HL-60/S4 treated with phorbol 12-myristate 13-acetate at 8.2 ng/mL for 4 days and 3 days (cell line): Measurements from ENCODE around the gene NUDT14.

Experiments used
- in situ Hi-C: fragments of 300-500 bp; cut with MboI; formaldehyde crosslinking; loops from 2 replicates; pipeline ENCODE4 v1.15.0; 2022; ENCODE audit warnings: low sequenced_read_pairs

The NUDT14 gene

DNA sequence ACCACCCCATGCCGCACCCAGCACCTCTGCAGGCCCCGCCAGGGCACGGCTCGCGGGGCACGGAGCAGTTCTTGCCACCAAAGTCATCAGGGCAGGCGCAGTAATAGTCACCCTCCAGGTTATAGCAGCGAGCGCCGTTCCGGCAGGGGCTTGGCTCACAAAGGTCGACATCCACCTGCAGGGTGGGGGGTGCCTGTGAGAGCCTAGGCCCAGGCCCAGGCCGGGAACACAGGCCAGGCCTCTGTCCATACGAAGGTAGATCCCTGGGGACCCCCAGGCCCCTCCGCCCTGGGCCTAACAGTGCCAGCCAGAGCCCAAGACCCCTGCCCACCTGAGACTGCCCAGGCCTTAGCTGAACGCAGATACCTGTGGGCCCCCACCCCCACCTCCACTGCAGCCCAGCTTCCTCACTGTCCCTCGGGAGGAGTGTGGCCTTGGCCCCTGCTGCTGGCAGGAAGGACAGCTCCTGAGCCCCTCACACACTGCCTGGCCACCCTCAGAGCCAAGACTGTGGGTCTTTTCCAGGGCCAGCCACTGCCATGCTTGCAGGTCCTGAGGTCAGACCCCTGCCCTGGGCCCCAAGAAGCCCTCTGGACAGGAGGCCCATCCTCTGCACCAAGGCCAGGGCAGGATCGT is 31.8 kb downstream of the NUDT14 start:
- in situ Hi-C loops, result no loop called here

DNA sequence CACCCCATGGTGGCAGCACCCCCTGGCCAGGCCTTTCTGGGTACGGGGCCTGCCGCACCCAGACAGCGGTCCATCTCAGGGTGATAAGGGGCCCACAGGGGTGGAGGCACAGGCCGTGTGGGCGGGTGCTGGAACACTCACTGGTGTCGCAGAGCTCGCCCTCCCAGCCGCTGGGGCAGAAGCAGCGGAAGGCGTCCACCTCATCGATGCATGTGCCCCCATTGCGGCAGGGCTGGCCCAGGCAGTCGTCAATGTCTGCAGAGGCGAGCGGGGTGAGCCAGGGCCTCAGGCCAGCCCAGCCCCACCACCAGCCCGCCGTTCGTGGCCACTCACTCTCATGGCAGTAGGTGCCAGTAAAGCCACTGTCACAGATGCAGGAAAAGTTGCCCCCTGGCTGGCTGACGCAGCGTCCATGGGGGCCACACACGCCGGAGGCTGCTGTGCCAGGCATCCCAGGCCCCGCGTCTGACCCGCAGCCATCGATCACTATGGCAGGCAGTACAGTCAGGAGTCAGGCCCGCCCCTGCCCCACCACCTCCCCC is 32.4 kb downstream of the NUDT14 start:
- in situ Hi-C loops, result no loop called here

DNA sequence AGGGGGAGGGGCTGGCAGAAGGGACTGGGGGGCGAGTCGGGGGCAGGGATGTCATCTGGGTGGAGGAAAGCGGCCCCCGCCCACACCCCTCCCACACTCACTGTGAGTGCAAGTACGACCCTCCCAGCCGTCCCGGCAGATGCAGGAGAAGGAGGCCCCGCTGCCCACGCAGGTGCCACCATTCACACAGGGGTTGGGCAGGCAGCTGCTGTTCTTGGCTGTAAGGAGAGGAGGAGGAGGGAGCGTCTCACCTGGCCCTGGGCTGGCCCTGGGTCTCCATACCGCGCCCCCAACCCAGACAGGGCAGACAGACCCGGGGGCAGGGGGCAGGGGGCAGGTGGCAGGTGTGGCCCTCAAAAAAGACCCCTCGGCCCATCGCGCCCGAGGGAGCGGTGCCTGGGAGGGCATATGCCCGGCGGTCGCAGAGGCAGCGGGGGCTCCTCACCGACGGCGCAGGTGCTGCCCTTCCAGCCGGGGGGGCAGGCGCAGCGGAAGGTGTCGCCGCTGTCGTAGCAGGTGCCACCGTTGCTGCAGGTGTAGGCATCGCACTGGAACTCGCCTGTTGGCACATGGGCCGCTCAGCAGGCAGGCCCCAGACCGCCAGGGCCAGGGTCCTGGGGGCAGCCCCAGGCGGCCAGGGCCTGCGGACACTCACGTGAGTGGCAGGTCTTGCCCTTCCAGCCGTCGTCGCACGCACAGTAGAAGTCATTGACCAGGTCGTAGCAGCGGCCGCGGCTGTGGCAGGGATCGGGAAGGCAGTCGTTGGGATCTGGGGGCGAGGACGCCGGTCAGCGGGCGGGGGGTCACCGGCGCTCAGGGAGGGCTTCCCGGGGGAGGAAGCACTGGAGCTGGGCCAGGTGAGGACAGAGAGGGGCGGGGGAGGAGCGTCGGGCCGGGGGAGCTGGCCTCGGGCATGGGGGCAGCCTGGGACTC is 33.2 kb downstream of the NUDT14 start:
- in situ Hi-C loops, result no loop called here

DNA sequence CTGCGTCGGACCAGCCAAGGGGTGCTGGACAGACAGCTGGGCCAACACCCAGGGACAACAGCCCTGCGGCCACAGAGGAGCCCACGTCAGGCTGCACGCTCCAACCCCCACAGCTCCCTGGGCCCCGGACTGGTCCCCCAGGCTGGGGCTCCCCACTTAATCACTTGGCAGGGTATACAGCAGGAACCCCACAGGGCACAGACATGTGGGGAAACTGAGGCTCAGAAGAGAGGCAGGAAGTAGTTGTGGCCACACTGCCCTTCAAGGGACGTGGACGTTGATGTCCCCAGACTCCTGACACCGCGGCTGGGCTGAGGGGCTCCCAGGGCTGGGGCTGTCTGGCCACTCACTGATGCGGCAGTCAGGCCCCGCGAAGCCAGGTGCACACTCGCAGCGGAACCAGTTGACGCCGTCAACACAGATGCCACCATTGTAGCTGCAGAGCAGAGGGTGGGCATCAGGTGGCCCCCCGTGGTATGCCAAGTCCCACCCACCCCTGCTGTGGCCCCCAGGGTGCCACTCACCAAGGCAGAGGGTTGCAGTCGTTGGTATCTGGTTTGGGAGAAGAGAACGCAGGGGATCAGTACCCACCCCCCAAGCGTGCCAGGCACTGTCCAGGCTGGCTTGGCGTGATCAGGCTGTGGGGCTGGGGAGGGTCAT is 34.0 kb downstream of the NUDT14 start:
- in situ Hi-C loops, result no loop called here

DNA sequence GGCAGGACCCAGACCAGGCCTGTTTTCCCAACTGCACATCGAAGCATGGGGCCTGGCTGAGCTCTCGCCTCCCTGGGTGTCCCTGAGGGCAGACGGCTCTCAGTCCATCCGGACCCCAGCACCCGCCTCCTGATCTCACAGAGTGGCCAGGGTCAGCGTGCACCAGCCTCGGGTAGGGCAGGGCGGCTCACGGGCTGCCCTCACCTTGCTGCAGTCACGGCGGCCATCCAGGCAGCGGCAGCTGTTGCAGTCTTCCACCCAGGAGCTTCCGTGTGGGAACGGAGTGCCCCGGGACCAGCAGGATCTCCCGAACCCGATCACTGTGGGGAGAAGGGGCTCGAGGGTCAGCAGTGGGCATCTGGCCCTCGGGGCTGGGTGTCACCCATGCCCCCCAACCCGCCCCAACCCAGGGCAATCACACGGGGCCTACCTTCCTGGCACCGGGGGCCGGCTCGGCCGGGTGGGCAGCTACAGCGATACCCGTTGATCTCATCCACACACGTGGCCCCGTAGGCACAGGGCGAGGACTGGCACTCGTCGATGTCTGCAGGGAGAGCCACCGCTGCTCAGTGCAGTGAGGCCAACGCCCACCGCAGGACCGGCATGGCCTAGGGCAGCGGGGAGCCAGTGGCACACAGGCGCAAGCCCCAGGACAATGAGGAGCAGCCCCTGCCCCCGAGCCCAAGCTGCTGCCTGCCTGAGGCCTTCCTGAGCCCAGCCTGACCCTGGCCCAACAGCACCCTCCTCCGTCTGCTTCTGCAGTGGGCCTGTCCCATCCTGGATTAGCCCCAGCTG is 34.7 kb downstream of the NUDT14 start:
- in situ Hi-C loops, result no loop called here

DNA sequence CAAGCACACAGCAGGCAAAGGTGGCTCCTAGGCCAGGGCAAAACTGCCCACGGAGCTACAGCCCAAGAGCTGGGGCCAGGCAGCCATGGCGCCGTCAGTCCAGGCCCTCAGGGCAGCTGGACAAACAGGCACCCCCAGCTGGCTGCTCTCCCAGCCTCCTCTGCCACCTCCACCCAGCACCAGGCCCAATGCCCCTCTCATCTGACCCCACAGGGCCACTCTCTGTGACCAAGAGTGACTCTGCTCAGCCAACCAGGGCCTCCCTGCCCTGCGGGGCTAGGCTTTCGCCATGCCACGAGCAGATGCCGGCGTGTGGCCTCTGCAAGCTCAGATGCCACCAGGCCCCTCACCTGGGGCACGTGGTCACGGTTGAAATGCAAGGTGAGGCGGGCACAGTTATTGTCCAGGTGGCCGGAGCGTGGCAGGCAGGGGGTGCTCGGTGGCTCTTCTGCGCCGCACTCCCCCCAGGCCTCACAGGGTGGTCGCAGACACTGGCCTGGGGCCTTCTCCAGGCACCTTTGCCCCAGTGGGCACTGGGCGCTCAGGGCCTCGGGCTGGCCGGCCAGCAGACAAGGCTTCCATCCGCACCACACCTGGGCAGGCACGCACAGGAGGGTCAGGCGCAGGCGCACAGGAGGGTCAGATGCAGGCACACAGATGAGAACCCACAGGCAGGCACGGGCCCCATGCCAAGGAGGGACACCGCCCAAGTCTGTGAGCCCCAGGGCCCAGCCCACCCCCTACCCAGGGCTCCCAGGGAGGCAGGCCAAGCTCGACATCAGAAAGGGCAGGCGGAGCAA is 35.5 kb downstream of the NUDT14 start:
- in situ Hi-C loops, result no loop called here

DNA sequence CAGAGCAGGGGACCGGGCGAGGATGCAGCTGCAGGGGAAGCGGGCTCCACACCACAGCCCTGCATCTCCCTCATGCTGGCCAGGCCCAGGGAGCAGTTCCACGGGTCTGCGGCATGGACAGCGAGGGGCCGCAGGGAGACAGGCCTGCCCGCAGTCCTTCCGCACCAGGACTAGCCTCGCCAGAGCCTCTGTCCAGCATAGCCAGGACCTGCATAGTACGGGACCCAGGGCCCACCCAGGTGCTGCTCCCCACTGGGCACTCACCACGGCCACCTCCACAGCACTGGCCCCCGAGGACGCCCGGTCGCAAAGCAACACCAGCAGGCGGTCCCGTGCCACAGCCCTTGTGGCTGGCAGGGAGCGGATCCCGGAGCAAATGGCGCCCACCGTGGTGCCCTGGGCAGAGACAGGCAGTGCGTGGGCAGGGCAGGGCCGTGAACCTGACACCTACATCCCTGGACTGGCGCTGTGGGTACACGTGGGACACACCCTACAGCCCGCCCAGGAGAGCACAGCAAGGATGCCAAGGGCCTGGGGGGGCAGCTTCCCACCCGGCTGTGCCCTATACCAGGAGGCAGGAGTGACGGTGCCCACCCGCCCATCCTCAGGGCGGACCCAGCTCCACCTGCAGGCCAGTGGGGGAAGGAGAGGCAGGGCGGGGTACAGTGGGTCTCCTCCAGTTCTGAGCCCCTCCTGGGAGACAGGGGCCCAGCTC is 36.3 kb downstream of the NUDT14 start:
- in situ Hi-C loops, result no loop called here

DNA sequence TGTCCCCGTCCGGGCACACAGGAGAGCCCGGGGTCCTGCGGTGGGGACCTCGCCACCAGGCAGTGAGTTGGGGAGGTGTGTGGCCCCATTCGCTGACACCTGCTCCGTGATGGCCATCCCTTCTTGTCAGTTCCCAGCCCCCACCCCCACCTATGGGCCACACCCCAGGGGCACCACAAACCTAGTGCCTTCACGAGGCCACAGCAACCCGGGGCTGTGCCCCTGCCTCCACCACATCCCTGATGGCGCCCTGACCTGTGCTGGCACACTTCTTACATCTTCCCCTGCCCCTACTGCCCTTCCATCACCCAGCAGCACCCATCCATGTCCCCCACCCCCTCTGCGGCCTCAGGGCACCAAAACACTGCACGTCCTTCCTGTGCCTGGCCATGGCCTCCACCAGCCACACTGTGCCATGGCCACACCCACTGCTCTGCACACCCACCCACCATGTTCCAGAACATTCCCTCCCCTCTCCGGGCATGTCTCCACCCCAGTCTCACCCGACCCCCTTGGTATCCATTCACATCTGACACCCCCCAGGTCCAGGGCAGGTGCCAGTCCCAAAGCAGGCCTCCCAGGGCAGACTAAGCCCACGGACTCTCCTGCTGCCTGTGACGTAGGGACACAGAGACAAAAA is 37.0 kb downstream of the NUDT14 start:
- in situ Hi-C loops, result no loop called here

DNA sequence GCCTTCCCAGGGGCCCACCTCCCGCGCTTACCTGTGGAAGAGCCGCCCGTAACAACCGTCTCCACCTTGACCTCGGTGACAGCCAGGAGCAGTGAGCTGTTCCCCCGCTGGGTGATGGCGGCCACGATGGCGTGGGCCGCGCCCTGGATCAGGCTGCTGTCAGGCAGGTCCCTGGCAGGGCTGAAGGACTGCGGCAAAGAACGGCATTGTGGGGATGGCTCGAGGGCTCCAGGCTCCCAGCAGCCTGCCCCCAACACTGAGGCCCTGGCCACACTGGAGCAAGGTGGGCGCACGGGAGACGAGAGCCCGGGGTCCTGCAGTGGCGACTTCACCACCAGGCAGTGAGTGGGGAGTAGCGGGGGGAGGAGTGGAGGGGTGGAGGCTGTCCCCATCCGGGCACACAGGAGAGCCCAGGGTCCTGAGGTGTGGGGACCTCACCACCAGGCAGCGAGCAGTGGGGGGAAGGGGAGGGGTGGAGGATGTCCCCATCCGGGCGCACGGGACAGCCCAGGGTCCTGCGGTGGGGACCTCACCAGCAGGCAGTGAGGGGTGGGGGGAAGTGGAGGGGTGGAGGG is 37.6 kb downstream of the NUDT14 start:
- in situ Hi-C loops, result no loop called here

DNA sequence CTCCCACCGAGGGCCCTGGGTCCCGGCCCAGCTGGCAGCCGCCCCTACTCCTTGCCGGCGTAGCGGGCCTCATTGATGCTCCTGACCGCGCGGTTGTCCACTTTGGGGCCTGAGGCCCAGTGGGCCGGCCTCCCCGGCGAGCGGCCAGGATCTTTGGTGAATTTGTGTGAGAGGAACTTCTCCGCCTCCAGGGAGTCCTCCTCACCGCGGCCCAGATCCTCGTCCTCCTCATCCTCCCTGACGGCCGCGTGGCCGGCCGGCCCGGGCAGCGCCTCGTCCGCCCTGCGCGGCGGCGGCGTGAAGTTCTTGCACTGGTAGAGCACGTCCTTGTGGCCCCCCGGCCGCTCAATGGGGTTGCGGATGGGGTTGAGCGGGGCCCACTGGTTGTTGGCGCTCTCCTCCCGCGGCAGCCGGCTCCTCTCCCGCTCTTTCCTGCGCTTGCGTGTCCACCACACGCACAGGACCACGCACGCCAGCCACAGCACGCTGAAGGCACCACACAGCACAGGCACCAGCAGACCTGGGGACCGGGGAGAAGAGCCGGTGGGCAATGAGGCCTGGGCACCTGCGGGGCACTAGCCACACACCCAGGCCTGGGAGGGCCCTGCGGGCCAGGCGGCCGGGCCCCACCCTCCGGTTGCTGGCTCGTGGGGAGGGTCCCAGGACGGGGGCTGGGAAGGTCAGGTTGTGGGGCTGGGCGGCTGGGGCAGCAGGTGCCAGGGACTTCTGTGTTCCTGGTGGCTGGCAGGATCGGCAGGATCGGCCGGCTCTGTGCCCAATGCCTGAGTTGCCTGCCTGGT is 38.3 kb downstream of the NUDT14 start:
- in situ Hi-C loops, result no loop called here

DNA sequence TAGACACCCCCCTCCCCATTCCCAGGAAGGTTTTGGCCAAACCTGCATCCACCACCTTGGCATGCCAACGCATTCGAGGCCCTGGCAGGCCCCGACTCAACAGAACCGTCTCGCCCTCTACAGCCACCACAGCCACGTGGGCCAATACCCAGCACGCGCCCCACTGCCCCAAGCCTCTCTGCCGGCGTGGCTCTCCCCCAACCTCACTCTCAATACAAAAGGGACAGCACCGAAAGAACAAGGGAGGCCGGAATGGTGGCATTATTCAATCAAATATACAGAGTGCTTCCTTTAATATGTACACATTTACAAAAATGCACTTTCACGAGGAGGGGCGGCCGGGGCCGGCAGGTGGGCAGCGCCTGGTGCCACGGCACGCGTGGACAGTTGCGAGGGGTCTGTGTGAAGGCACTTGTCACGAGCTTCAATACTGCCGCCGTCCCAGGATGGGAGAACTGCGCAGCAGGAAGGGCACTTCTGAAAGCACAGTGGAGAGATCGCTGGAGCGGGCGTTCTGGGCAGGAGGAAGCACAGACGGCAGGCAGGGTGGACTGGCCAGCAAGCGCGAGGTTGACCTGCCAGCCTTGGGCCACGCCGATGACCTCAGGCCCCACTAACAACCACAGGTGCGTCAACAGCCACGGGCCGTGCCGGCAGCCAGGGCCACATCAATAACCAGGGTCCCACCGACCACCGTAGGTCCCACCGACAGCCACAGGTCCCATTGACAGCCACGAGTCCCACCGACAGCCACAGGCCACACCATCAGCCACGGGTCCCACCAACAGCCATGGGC is 39.4 kb downstream of the NUDT14 start:
- in situ Hi-C loops, result no loop called here

DNA sequence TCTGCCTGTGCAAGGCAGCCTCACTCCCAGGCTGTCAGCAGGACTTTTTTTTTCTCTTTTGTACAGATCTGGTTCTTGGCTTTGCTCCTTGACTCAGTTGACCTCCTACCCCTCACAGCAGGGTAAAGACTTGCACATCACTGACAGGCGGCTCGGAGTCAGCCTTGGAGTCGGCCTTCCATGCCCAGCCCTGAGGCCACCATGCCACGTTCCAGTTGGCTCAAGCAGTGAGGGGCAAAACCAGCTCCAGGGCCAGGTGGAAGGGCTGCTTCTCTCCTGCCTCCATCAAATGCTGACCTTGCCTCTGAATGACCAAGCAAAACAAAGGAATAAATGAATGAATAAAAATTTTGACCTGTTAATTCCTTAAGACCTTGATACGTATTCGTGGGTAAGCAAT is 40.1 kb downstream of the NUDT14 start:
- in situ Hi-C loops, result no loop called here

DNA sequence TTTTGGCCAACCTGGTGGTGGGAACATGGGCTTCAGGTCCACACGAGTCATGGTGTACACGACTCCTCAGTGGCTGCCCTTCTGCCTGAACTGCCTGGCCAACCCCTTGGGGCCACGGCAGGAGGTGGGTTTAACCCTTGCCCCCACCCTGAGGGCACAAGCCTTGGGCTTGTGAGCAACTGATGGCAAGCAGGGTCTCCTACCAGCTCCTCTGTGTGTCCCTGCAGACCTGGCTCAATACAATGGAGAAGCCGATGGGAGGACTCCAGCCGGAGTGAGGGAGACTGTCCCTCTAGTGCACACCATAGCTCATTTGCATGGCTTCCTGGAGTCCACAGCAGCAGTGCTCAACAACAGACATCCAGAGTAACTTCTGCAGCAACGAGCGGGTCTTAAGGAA is 40.5 kb downstream of the NUDT14 start:
- in situ Hi-C loops, result no loop called here

DNA sequence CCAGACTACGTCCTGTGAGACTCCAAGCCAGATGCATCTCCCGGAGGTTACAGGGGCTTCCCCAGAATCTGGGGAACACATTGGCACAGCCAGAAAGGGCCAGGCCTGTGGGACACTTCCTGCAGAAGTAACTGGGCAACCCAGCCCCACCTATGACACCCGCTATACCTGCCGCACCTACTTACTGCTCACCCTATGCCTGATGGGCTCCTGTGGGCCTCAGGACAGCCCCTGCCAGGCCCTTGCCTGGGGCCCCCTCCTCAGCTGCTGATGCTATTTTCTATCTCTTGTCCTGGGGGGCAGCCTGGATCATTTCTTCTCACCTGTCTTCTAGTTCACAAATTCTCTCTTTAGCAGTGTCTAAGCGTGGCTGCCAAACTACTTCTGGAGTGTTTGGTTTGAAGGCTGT is 41.3 kb downstream of the NUDT14 start:
- in situ Hi-C loops, result no loop called here

DNA sequence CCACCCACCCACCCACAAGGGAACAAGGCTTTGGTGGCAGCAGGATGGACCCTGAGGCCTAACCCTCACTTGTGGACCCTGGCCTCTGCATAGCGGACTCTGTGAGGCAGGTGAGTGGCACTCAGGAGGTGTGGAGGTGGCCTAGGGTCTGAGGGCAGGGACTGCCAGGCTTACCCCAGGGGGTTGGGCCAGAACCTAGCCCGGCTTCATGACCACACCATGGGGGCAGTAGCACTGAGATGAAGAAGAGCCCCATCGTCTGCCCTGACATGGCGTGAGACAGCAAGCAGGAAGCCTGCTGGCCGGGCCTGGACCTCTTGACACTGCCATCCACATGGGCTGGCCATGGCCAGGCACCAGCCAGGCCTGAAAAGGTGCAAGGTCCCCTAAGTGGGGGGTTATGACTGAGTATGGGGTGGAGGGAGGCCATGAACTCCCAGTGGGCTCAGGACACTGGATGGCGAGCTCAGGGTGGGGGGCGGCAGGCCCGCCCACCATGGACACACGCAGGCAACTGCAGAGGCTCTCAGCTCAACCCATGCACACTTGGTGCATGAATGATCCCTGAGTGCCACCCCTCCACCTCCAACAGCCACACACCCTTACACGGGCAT is 41.8 kb downstream of the NUDT14 start:
- in situ Hi-C loops, result no loop called here

DNA sequence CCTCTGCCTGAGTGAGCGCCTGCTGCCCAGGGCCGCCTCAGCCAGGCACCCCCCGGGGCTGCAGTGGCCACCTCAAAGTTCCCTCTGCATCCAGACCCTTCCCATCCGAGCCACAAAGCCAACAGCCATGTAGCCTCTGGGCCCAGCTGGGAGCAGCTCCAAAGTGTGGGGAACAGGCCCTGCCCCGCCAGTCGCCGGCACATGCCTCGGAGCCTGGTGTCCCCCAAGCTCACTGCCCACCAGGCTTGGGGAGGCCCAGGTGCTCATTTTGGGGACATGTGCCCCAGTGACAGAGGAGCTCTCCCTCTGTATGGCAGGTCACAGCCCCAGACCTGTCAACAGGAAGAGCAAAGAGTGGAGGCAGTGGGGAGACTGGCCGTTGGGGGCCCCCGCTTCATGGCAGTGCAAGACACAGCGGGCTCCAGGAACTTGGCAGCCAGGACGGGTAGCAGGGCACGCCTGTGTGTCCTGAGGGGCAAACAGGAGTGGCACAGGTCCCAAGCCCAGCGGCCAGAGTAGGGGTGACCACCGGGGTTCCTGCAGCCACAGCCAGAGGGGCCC is 42.5 kb downstream of the NUDT14 start:
- in situ Hi-C loops, result no loop called here
